Medulla oblongata (tissue), 1 donor: ENCODE measurements around the gene HNRNPAB.
A peak's percentile ranks its signal among the peaks of the same experiment; 100 is the strongest.

Experiments
- DNase-seq: peaks from one replicate; pipeline ENCODE4 v3.0.0-alpha.2; 2015; ENCODE audit errors: extremely low spot score

HNRNPAB gene

GRCh38 chr5:178204182-178204934 is at the start of gene HNRNPAB:
Gene HNRNPAB, plus strand, starts transcription at chr5:178204533. Its CDS starts 305 bp downstream, at chr5:178204838.
- DNase-seq, result peak; percentile 97

GRCh38 chr5:178155065-178155464 is 49.3 kb upstream of the HNRNPAB start:
- DNase-seq, result no peak

- no peak for DNase-seq
Observed at GRCh38 chr5:178160176-178160575, 44.2 kb upstream of the HNRNPAB start.

DNA sequence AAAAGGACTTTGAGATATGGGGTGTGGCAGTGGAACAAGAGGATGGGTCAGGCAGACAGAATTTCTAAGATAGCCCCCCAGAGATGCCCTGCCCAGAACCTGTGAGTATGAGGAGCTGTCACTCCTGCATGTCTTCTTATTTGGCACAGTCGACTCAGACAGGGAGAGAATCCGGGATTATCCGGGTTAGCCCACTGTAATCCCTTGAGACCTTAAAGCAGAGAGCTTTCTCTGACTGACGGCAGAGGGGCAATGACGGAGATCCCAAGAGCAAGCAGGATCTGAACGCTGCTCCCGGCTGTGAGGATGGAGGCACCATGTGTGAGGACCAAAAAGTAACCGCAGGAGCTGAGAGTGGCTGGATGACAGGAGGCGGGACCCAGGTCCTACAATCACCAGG is 41.9 kb upstream of the HNRNPAB start:
- no peak for DNase-seq

GRCh38 chr5:178163772-178164735 is 40.3 kb upstream of the HNRNPAB start:
- peak; percentile 88 for DNase-seq

- DNase-seq, result no peak
Observed at GRCh38 chr5:178165581-178165980, 38.8 kb upstream of the HNRNPAB start.

DNA sequence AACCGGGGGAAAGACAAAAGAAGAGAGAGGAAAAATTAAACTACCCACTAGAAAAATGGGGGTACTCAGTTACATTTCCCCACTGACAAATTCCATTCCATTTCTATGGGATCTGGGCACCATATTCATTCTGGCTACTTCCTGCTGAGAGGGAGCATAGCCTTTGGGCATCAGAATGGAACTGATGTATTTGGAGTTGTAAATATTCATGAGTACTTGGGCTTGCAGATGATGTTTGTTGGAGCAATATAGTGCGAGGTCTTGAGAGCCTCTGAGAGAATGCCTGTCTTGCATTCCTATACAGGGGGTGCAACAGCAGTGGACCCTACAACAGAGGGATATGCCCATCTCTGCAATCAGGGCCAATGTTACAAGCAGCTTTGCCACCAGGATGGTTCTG is 33.9 kb upstream of the HNRNPAB start:
- no peak for DNase-seq

- no peak for DNase-seq
Observed at GRCh38 chr5:178174456-178174855, 29.9 kb upstream of the HNRNPAB start.

- no peak for DNase-seq
Observed at GRCh38 chr5:178176791-178177190, 27.5 kb upstream of the HNRNPAB start.

- no peak for DNase-seq
Observed at GRCh38 chr5:178177569-178177968, 26.8 kb upstream of the HNRNPAB start.

DNA sequence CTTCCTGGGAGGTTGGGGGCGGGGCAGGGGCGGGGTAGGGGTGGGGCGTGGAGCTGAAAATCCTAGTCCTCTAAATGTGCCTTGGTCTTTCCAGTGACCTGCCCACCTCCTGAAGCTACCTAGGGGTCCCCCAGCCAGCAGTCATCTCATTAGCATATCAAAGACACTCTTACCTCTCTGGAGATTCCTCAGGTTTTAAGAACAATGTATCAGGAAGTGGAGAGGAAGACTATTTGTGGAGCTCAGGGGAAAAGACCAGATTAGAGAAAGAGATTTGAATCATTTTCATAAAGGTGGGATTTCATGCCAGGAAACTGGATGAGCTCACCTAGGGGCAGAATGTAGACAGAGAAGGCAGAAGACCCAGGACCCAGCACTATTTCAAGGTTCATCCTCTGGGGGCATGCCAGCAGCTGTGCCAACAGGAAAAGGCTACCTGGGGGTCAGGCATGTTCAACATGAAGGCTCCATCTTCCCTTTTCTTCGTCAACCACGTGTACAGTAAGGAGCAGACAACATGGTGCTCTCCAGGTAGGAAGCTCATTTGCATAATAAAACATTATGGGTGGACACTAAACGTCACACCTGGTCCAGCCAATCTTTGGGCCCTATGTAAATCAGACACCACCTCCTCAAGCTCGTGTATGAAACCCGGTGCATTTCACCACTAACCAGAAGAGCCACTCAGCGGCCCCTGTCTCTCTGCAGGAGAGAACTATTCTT is 24.0 kb upstream of the HNRNPAB start:
- DNase-seq, result no peak

DNA sequence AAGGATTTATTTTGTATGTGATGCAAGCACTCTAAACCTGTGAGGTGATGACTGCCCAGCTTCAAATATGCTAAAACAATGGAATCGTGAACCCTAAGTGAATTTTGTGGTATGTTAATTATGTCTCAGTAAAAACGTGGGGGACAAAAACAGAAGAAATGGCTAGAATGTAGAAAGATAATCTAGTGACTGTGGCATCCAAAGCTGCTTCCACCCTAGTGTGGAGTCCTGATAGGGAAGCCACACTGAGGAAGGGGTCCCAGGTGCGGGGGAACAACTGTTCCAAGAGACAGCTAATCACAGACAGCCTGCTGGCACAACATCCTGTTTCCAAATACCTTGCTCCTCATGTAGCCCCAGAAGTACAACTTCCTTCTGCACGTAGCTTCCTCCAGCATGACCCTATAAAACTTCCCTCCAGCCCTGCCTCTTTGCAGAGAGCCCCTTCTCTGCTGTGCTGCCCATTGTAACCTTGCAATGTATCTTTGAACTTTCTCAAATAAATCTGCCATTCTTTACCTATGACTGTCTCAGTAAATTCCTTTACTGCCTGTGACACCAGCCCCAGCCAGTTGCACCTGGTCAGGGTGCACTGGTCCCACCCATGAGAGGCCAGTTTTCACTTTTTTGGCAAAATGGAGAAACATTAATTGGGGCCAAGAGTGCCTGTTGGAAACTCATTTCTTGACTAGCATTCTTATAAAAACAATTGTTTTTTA is 22.0 kb upstream of the HNRNPAB start:
- DNase-seq, result no peak

DNA sequence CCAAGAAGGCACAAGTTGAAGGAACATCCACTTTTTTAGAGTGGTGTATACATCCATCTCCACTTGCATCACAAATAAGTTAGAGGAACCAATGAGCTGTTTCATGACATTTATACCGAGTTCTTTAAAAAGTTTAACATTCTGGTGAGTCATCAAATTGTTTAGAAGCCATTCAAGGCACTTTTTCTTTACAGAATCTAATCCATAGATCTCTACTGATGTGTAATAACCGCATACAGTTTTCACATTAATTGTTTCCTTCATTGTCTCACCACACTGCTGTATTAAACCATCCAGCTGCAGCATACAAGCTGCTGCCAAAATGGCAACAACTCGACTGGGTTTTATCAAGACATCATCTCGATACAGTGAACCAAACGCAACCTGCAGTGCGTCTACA is 17.9 kb upstream of the HNRNPAB start:
- DNase-seq, result no peak

DNA sequence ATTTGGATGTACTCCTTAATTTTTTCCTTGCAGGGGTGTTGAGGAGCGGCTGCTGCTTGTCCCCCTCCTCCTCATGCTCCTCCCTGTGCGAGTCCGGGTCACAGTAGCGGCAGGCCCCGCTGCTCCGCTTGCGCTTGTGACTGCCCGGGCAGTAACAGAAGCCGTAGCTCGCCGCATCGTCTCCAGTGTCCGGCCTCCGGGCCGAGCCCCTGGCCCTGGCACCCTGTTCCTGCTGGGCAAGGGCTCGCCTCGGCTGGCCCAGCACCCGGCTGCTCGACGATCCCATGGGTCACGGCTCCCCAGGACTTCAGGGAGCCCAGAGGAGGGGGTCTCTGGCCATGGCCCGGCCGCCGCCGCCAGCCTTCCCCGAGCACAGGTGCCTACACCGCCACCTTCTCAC is 17.3 kb upstream of the HNRNPAB start, which contains the start of gene GMCL2:
TSS of gene GMCL2 (minus strand) at position 358 of the 400 bp plus-strand sequence. CDS start at position 286, 72 bp downstream.
- no peak for DNase-seq

- no peak for DNase-seq
Observed at GRCh38 chr5:178189433-178189832, 14.9 kb upstream of the HNRNPAB start.

DNA sequence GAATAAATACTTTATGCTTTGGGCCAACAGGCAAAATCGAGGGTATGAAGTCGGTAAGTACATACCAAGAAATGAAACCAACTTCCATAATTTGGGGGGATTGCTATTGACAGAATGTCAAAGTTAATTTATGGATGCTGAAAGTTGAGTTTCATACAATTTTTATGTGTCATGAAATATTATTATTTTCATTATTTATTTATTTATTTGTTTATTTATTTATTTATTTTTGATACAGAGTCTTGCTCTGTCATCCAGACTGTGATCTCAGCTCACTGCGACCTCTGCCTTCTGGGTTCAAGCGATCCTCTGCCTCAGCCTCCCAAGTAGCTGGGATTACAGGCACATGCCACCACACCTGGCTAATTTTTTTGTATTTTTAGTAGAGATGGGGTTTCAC is 12.7 kb upstream of the HNRNPAB start:
- no peak for DNase-seq

GRCh38 chr5:178192244-178192643 is 12.1 kb upstream of the HNRNPAB start:
- DNase-seq, result no peak

DNA sequence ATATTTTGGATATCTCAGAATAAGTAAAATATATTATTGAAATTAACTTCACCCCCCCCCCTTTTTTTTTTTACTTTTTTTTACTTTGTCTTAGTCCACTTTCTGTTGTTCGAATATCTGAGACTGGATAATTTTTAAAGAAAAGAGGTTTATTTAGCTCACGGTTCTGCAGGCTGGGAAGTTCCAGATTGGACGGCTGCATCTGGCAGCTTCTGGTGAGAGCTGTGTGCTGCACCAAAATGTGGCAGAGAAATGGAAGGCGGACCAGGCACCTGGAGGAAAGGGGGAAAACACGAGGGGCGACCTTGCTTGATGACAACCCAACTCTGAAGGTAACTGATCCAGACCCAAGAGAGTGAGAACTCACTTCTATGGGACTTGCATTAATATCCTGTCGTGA is 11.5 kb upstream of the HNRNPAB start:
- no peak for DNase-seq

DNA sequence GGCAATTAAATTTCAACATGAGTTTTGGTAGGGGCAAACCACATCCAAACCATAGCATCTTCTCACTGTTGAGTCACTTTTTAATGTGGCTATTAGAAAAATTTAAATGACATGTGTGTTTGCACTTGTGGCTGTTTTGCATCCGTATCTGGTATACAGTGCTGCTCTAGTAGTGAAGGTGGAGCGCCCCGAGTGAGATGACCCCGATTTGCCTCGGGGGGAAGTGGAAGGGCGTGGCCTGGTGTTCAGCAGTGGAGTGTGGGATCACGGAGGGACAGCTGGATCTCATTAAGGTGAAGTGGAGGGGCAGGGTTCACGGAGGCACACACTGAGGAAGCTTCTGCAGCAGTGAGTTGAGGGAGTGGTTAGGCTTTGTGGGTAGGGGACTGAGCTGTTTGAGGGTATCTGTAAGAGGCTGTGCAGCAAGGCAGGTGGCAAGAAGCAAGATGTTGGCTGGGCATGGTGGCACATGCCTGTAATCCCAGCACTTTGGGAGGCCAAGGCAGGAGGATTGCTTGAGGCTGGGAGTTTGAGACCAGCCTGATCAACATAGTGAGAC is 11.0 kb upstream of the HNRNPAB start:
- DNase-seq, result no peak

GRCh38 chr5:178194026-178194425 is 10.3 kb upstream of the HNRNPAB start:
- DNase-seq, result no peak

DNA sequence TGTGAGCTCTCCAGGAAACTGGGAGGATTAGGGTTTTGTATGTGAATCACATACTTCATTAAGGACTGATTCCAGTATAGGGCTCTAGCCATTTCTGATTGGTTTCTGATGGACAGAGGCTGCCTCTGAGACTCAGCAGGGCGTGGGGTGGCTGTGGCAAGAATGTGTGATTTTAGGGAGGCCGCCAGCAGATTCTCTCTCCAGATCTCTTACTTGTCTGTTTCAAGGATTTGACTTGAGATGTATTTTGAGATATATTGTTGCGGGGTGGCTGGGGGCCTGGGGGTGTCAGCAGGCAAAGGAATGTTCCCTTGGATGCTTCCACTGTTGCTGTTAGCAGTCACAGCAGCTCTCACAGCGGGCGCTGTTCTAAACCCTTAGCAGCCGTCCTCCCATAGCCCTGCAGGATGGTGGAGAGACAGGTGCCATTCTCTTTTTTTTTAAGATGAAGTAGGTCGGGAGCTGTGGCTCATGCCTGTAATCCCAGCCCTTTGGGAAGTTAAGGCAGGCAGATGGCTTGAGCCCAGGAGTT is 8.0 kb upstream of the HNRNPAB start:
- no peak for DNase-seq
